KMS-11 (cell line): Measurements from ENCODE around the gene FLNA.

Experiments used
- H2AFZ ChIP-seq: fragments of 200-600 bp; sonication (generic); 2 replicates; pipeline ENCODE4 v1.6.1; 2016; ENCODE audit warnings: antibody characterized with exemption, mixed run types, low read depth
- H3K27ac ChIP-seq: fragments of 200-600 bp; sonication (generic); 2 replicates; pipeline ENCODE4 v1.6.1; 2016; ENCODE audit warnings: mild to moderate bottlenecking, mixed run types
- H3K27me3 ChIP-seq: fragments of 200-600 bp; sonication (generic); 2 replicates; pipeline ENCODE4 v1.6.1; 2017; ENCODE audit warnings: mild to moderate bottlenecking, low read depth, mixed run types, moderate library complexity; ENCODE audit not compliant: insufficient read depth
- H3K36me3 ChIP-seq: fragments of 200-600 bp; sonication (generic); 2 replicates; pipeline ENCODE4 v1.6.1; 2017; ENCODE audit warnings: mild to moderate bottlenecking, mixed run types; ENCODE audit not compliant: insufficient read depth
- H3K4me1 ChIP-seq: fragments of 200-600 bp; sonication (generic); 2 replicates; pipeline ENCODE4 v1.6.1; 2016; ENCODE audit warnings: mild to moderate bottlenecking, low read depth, mixed run types; ENCODE audit not compliant: poor library complexity, severe bottlenecking
- H3K4me2 ChIP-seq: fragments of 200-600 bp; sonication (generic); 2 replicates; pipeline ENCODE4 v1.7.0; 2016; ENCODE audit warnings: mild to moderate bottlenecking, mixed run types
- H3K4me3 ChIP-seq: fragments of 200-600 bp; sonication (generic); IDR thresholded peaks from 2 replicates; pipeline ENCODE4 v1.6.1; 2017; ENCODE audit warnings: low read depth, low read length, mixed read lengths; ENCODE audit not compliant: insufficient read depth
- H3K79me2 ChIP-seq: fragments of 200-600 bp; sonication (generic); 2 replicates; pipeline ENCODE4 v1.6.1; 2016; ENCODE audit warnings: low read depth, mixed run types; ENCODE audit not compliant: insufficient read depth
- H3K9ac ChIP-seq: fragments of 200-600 bp; sonication (generic); 2 replicates; pipeline ENCODE4 v1.6.1; 2016; ENCODE audit warnings: mild to moderate bottlenecking, mixed run types
- H4K20me1 ChIP-seq: fragments of 200-600 bp; sonication (generic); 2 replicates; pipeline ENCODE4 v1.6.1; 2016; ENCODE audit warnings: mild to moderate bottlenecking, mixed run types; ENCODE audit not compliant: insufficient read depth
- CTCF ChIP-seq: fragments of 200-600 bp; sonication (generic); conservative IDR thresholded peaks from 2 replicates; pipeline ENCODE4 v1.6.1; 2017; ENCODE audit warnings: low read depth, mild to moderate bottlenecking, antibody characterized with exemption, low read length, moderate library complexity, mixed read lengths

FLNA gene

GRCh38 chrX:154419189-154419588 lies 44.8 kb upstream of the FLNA start:
- H3K27me3 ChIP-seq = no peaks in the 10 kb centered on the region
- H4K20me1 ChIP-seq = no peaks in the 10 kb centered on the region
- no peaks in the 10 kb centered on the region for H3K36me3 ChIP-seq
- no peak for TF ChIP-seq CTCF
- no peak overlapping the region for H3K4me2 ChIP-seq
- H3K79me2 ChIP-seq = no peaks in the 10 kb centered on the region
- H3K4me1 ChIP-seq = no peaks in the 10 kb centered on the region
- H2AFZ ChIP-seq = no peak overlapping the region
- no peak overlapping the region for H3K27ac ChIP-seq
- no peak overlapping the region for H3K4me3 ChIP-seq
- H3K9ac ChIP-seq = no peak overlapping the region

GRCh38 chrX:154417157-154417556 lies 42.7 kb upstream of the FLNA start:
- Histone ChIP-seq H3K79me2 (no peaks in the 10 kb centered on the region), H3K4me1 (peaks cover 9% of the 10 kb centered on the region), H3K9ac (no peak overlapping the region), H3K4me3 (no peak overlapping the region), H2AFZ (no peak overlapping the region), H4K20me1 (no peaks in the 10 kb centered on the region), H3K27ac (no peak overlapping the region), H3K4me2 (no peak overlapping the region), H3K27me3 (no peaks in the 10 kb centered on the region), H3K36me3 (no peaks in the 10 kb centered on the region)
- TF ChIP-seq CTCF = no peak

- Histone ChIP-seq H3K79me2 (no peaks in the 10 kb centered on the region), H3K4me3 (no peak overlapping the region), H3K27ac (peak overlapping the region; percentile 48; the same call in 1 of the 2 replicates), H3K36me3 (no peaks in the 10 kb centered on the region), H3K4me1 (peaks cover 15% of the 10 kb centered on the region), H4K20me1 (no peaks in the 10 kb centered on the region), H3K4me2 (no peak overlapping the region), H3K27me3 (no peaks in the 10 kb centered on the region), H3K9ac (no peak overlapping the region), H2AFZ (no peak overlapping the region)
- TF ChIP-seq CTCF = no peak
Measured at GRCh38 chrX:154413142-154413541, 38.7 kb upstream of the FLNA start.

- H3K4me1 ChIP-seq = peaks cover 15% of the 10 kb centered on the region
- peak overlapping the region; percentile 76 for H2AFZ ChIP-seq
- TF ChIP-seq CTCF = no peak
- peak overlapping the region; percentile 48 for H3K27ac ChIP-seq
- H3K4me2 ChIP-seq = peak overlapping the region; percentile 55
- peak overlapping the region; percentile 70 for H3K9ac ChIP-seq
- no peaks in the 10 kb centered on the region for H3K79me2 ChIP-seq
- no peaks in the 10 kb centered on the region for H3K27me3 ChIP-seq
- H3K4me3 ChIP-seq = no peak overlapping the region
- no peaks in the 10 kb centered on the region for H3K36me3 ChIP-seq
- no peaks in the 10 kb centered on the region for H4K20me1 ChIP-seq
Measured at GRCh38 chrX:154412468-154412867, 38.0 kb upstream of the FLNA start.

GRCh38 chrX:154411981-154412340 lies 37.5 kb upstream of the FLNA start:
- H3K4me2 ChIP-seq = peak overlapping the region; percentile 55
- no peak overlapping the region for H3K4me3 ChIP-seq
- H3K9ac ChIP-seq = peak overlapping the region; percentile 70
- peaks cover 15% of the 10 kb centered on the region for H3K4me1 ChIP-seq
- H2AFZ ChIP-seq = peak overlapping the region; percentile 76
- no peaks in the 10 kb centered on the region for H3K27me3 ChIP-seq
- TF ChIP-seq CTCF = no peak
- no peaks in the 10 kb centered on the region for H3K79me2 ChIP-seq
- no peaks in the 10 kb centered on the region for H3K36me3 ChIP-seq
- H3K27ac ChIP-seq = peak overlapping the region; percentile 48
- no peaks in the 10 kb centered on the region for H4K20me1 ChIP-seq
